Femur (tissue), 1 donor: Measurements from ENCODE around the gene CDH9.
"Not testable (repeated sequence)": the region's sequence is repeated elsewhere in the genome, so short reads cannot be mapped to it uniquely, and the experiment has no call there.

ENCODE experiments used
- DNase-seq: peaks from one replicate; pipeline ENCODE4 v3.0.0-alpha.2; 2017

The CDH9 gene

GRCh38 chr5:26948921-26949320, 89.5 kb downstream of the CDH9 start:
- no peak for DNase-seq

- DNase-seq = no peak
Measured at GRCh38 chr5:26945901-26946300, 92.5 kb downstream of the CDH9 start.

GRCh38 chr5:26942481-26942880, 95.9 kb downstream of the CDH9 start:
- no peak for DNase-seq

GRCh38 chr5:26940994-26941393, 97.4 kb downstream of the CDH9 start:
- DNase-seq = no peak

GRCh38 chr5:26932238-26932637, 106.1 kb downstream of the CDH9 start:
- no peak for DNase-seq

GRCh38 chr5:26921439-26921838, 116.9 kb downstream of the CDH9 start:
- DNase-seq = no peak

- DNase-seq = no peak
Measured at GRCh38 chr5:26903469-26903868, 134.9 kb downstream of the CDH9 start.

GRCh38 chr5:26894719-26895263, 143.6 kb downstream of the CDH9 start:
- no peak for DNase-seq

- no peak for DNase-seq
Measured at GRCh38 chr5:26893078-26893477, 145.3 kb downstream of the CDH9 start.

- no peak for DNase-seq
Measured at GRCh38 chr5:26889815-26890214, 148.6 kb downstream of the CDH9 start.

- no peak for DNase-seq
Measured at GRCh38 chr5:26884481-26884880, 153.9 kb downstream of the CDH9 start.

GRCh38 chr5:26883375-26883774, 155.0 kb downstream of the CDH9 start:
- no peak for DNase-seq

GRCh38 chr5:26881901-26882300, 156.5 kb downstream of the CDH9 start:
- no peak for DNase-seq

- no peak for DNase-seq
Measured at GRCh38 chr5:26877154-26877553, 161.2 kb downstream of the CDH9 start.

GRCh38 chr5:26872337-26872736, 166.0 kb downstream of the CDH9 start:
- no peak for DNase-seq

GRCh38 chr5:26869781-26870180, 168.6 kb downstream of the CDH9 start:
- DNase-seq = no peak

GRCh38 chr5:26868504-26868903, 169.9 kb downstream of the CDH9 start:
- DNase-seq = no peak

- no peak for DNase-seq
Measured at GRCh38 chr5:26864061-26864460, 174.3 kb downstream of the CDH9 start.

GRCh38 chr5:26856238-26856637, 182.1 kb downstream of the CDH9 start:
- no peak for DNase-seq

- DNase-seq = not testable (repeated sequence)
Measured at GRCh38 chr5:26852450-26852849, 185.9 kb downstream of the CDH9 start.

- DNase-seq = no peak
Measured at GRCh38 chr5:26847041-26847736, 191.2 kb downstream of the CDH9 start.

GRCh38 chr5:26843677-26844076, 194.7 kb downstream of the CDH9 start:
- DNase-seq = no peak

GRCh38 chr5:26833596-26833995, 204.8 kb downstream of the CDH9 start:
- no peak for DNase-seq
